Measurements from ENCODE around the gene LRRC18.

LRRC18 gene

DNA sequence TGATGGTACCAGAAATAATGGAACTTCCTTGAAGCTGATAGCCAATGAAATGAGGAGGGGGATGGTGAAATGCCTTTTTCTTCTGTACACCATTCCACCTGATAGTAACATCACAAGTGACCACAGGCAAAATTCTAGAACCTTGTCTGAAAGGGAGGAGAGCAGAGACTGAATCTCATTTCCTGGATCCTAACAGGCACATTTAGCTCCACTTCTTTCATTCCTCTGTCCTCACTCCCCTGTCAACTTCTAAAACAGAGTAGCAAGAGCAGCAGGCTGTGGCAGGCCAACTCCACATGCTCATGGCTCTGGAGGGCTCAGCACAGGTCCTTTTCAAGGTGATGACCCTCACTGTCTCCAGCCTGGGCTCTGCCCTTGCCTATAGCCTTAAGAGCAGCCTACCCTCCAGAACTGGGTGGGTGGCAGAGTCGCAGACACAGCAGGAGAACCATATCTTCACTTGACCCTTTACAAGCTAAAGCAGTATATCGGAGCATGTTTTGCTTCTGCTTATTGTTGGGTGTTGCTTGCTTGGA lies at the start of gene LRRC18:
TSS of gene LRRC18 (minus strand) at position 51 of the 536 bp plus-strand sequence. CDS start 25,685 bp downstream, outside the sequence.
- DNase-seq (ENCODE audit: low read depth, low spot score) = no peak

- DNase-seq (ENCODE audit: low read depth, low spot score) = no peak
These were observed 46.0 kb upstream of the LRRC18 start for GRCh38 chr10:48985621-48986158.

GRCh38 chr10:48983648-48984351 lies 44.2 kb upstream of the LRRC18 start:
- DNase-seq (ENCODE audit: low read depth, low spot score) = no peak

DNA sequence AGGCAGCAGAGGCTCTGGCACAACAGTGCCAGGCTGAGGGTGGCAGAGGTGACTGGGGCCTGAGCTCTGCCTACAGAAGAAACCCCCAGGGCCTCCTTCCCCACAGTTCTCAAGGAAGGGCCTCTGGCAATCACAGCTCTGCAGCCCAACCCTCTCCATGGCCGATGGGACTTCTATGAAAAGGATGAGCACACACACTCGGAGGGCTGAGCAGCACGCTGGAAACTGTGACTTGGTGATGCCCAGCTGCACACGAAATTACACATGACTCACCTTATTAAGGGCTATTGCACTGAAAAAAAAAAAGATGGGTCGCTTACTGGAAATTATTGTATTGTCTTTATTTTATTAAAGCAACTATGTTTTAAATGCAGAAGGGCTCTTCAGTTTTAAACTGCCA lies 42.9 kb upstream of the LRRC18 start:
- DNase-seq (ENCODE audit: low read depth, low spot score) = no peak

GRCh38 chr10:48981310-48981907 lies 41.8 kb upstream of the LRRC18 start:
- DNase-seq (ENCODE audit: low read depth, low spot score) = peak; percentile 56

GRCh38 chr10:48978318-48978717 lies 38.7 kb upstream of the LRRC18 start:
- no peak for DNase-seq (ENCODE audit: low read depth, low spot score)

DNA sequence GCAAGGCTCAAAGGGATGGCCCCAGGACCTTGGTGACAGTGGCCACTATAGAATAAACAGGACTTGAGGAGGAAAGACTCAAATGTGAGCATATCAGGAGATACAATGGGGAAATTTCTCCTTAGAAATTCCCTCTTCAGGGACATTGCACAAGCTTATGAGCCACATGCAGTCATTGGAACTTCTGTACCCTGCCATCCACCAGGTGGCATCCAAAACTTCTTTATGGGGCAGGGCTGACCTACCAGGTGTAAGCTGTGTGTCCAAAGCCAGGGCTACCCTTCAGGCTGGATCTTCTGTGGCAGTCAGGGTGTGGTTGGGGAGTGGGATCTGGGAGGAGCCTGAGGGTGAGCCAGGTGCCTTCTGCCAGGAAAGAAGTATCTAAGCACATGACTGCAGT lies 36.6 kb upstream of the LRRC18 start:
- no peak for DNase-seq (ENCODE audit: low read depth, low spot score)

GRCh38 chr10:48974510-48975156 lies 35.0 kb upstream of the LRRC18 start:
- no peak for DNase-seq (ENCODE audit: low read depth, low spot score)

GRCh38 chr10:48973065-48973464 lies 33.4 kb upstream of the LRRC18 start:
- no peak for DNase-seq (ENCODE audit: low read depth, low spot score)

DNA sequence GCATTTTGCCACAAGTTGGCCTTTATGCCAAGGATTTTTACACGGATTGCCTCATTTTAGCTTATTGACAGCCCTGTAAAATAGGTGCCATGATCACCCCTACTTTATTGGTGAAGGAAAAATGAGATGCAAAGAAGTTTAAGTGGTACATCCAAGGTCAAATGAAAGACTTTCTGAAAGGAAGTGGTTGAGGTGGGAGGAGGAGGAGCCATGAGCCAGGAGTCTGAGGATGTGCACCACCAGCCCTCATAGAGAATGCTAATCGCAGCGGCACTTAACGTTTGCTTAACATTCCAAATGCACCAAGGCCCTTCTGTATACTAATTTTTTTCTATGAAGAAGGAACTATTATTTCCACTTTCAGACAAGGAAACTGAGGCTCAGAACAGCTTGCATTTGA lies 31.0 kb upstream of the LRRC18 start:
- no peak for DNase-seq (ENCODE audit: low read depth, low spot score)

GRCh38 chr10:48970046-48970445 lies 30.4 kb upstream of the LRRC18 start:
- DNase-seq (ENCODE audit: low read depth, low spot score) = no peak

GRCh38 chr10:48968036-48968435 lies 28.4 kb upstream of the LRRC18 start:
- DNase-seq (ENCODE audit: low read depth, low spot score) = no peak

GRCh38 chr10:48965460-48965859 lies 25.8 kb upstream of the LRRC18 start:
- DNase-seq (ENCODE audit: low read depth, low spot score) = no peak

DNA sequence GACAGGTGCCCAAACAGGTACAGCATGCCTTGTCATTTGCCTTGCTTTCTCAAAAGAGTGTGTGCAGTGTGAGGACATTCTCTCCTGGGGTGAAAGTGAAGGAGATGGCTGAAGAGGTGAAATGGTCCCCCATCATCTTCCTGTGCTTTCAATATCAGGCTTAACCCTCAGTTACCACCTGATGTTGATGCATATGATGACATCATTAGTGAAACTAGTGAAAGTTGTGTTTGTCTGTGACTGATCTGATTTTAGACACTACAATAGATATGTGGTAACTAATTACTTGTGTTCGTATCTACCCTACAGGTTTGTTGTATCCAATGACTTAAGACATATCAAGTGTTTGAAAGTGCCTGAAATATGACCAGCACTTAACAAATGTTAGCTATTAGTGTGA lies 24.4 kb upstream of the LRRC18 start:
- no peak for DNase-seq (ENCODE audit: low read depth, low spot score)

GRCh38 chr10:48958598-48959190 lies 19.1 kb upstream of the LRRC18 start:
- DNase-seq (ENCODE audit: low read depth, low spot score) = no peak

- no peak for DNase-seq (ENCODE audit: low read depth, low spot score)
These were observed 17.9 kb upstream of the LRRC18 start for GRCh38 chr10:48957361-48958151.

- DNase-seq (ENCODE audit: low read depth, low spot score) = no peak
These were observed 12.1 kb upstream of the LRRC18 start for GRCh38 chr10:48951707-48952106.

DNA sequence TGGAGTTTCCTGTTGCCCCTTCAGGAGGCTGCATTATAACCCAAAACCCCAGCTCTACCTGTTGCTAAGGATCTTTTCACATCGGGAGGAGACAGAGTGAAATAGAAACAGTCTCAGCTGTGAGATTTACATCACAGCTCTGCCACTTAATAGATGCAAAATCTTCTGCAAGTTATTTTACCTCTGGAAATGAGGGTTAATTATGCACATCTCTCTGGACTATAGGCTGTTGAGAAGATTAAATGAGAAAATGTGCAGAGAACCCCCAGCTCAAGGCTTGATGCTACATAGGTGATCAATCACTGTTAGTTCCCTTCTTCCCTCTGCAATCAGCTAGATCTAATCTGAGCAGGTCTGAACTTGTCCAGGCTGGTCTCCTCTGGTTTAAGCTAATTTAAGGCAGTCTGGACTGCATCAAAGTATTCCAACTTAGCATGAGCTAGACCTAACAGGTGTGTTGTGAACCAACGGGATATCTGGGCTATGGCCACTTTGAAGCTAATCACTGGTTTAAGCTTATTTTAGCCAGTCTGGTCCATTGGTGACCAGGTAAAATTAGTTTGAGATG lies 8.9 kb upstream of the LRRC18 start:
- DNase-seq (ENCODE audit: low read depth, low spot score) = no peak

GRCh38 chr10:48947690-48948469 lies 8.2 kb upstream of the LRRC18 start:
- DNase-seq (ENCODE audit: low read depth, low spot score) = no peak

GRCh38 chr10:48946891-48947500 lies 7.4 kb upstream of the LRRC18 start:
- no peak for DNase-seq (ENCODE audit: low read depth, low spot score)
